COR-L47 (cell line): ENCODE data around the gene DOCK2.
"Not testable (repeated sequence)": the region's sequence is repeated elsewhere in the genome, so short reads cannot be mapped to it uniquely, and the experiment has no call there.

Source experiments
- DNase-seq: peaks from one replicate; lab custom pipeline; 2025; lab: John Stamatoyannopoulos, UW

DOCK2 gene

DNA sequence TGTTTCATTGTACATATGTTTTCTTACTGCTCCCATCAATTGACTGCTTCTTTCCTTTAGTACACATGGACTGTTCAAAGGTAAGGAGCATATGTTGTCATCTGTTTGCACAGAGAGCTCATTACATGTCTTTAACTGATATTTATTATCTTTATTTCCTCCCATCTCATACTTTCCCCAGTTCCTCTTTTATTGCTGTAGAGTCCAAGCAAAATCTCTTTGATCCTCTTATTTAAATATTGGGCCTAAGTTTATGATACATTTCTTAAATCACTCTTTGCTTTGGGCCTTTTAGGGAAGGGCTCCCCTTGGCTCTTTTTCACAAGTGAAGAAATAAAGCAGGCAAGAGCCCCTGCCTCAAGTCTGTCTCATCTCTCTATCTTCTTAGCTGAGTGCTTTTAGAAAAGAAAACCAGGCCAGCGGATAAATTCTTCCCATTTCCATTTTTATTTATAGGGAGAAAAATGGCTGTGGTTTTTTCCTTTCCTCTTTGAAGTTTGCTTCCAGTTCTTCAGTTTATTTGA, 152.4 kb downstream of the DOCK2 start:
- no peak for DNase-seq

DNA sequence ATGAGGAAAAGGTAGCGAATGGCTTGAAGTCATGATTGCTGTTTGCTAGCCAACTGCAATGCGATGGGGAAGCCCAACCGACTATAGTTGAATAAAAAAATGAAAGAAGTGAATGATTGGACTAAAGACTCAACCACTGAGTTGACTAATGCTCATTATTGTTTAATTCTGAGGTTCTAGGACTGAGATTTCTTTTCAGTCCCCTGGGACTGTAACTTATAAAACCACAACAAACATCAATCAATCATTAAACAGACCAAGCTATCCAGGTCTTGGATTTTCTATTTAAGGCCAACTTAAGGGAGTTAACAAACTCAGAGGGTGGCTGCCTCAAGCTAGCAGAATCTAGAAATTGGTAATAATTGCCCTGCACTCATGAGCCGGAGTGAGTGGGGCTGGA, 154.2 kb downstream of the DOCK2 start:
- no peak for DNase-seq

DNA sequence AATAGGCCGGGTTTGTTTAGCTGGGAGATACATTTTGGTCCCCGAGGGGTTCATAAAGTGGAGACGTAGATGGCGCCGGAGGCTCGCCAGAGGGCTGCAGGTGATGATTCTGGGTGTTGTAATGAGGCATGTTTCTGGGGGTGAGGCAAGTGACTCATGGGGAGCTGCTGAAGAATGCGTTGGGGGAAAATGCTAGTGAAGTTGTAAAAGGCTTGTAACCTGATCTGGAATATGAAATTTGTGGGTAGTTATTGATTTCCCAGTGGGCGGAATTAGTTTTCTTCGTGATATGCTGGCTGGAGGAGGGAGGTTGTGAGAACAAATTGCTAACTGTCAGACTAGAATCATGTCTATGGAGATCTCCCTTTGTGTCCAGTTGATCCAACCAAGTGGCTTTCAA, 158.3 kb downstream of the DOCK2 start:
- DNase-seq = no peak

DNA sequence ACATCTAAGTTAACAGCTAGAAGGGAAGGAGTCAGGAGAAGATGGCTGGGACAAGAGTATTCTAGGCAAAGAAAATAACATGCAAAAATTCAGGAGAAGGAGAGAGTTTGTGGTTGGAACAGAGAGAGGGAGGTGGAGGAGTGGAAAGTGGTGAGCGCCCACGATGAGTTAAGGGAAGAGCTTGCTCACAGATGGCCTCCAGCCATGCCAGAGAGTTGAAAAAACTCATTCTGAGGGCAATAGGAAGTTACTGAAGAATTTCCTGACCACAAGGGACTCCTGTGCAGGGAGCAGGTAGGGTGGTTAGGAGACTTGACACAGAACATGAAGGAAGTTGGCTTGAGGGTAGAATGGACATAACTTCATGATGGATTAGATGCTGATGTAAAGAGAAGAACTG, 159.7 kb downstream of the DOCK2 start:
- no peak for DNase-seq

DNA sequence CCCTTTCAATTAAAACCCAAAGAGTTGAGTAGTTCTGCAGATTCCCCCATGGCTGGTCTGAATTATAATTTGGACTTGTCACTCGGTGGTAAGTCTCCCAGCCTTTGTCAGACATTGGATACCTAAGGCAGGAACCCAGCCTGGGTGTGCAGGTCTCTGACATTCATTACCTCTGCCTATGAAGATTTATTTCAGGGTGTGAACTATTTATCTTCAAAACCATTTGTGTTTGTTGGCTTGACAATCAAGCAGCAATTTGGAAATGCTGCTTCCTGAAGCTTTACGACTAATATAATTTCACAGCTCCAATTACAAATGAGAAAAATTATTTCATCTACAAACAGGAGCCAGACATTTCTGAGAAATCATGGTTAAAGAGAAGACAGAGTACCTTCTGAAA, 160.5 kb downstream of the DOCK2 start:
- DNase-seq = no peak

DNA sequence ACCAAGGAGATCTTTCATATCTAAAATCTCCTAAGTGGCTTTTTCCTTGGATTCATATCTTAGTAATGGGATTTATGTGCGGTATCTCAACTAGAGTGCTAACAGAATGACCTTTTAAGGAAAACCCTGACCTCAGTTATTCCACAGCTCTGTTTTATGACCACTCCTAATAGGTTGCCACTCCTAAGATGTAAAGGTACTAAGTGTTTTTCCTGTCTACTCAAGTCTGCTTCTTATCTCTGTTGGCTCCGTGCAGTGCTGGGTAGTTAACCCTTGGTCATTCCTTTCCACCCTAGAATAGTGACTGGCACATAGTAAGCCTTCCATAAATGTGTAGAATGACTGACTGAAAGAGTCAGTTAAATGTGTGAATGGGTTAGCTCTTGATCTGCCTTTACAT, 161.4 kb downstream of the DOCK2 start:
- no peak for DNase-seq

DNA sequence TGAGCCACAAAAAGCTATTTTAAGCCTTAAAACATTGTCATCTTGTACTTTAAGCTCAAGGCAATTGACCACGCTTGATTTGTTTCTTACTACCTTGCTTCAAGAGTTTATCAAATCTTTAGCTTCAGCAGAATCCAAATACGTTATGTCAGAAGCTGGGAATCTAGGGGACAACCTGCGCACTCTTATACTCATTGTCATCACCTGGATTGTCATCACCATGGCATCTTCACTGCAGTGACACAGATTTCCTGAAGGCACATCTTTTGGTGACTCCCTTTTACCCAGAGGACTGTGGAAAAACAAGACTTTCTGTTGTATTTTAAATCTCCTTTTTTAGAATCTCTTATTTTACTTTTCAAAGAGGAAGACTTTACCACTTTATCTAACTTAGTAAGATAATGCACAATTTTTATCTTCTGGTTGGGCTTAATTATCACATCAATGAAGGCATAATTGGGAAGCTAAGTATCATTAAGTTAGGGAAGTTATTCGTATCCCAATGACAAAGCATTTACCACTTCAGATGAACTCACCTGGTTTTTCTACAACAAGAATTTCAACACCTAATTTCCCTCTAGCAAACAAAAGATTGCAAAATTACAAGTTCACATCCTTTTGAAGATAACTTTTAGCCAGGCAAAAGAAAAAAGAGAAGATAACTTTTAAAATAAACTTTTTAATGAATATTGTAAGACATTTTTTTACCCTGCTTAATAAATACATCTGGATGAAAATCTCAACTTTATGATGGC, 162.0 kb downstream of the DOCK2 start:
- DNase-seq = no peak

DNA sequence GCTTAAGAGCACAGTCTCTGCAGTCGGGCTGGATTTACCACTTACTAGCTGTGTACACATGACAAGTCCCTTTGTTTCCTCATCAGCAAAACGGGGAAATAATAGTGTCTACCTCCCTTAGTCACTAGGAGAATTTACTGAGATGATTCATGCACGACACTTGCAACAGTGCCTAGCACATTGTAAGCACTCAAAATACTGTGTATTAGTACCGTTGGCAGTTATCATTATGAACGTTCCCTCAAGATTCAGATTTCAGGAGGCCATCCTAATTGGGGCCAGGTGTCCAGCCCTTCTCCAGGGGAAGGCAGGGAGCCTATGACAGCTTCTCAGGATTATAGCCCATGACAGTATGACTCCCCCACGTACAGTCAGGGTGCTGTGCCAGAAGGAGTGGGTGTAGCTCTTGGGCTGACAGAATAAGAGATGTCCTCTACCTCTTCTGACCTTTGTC, 164.3 kb downstream of the DOCK2 start:
- DNase-seq = no peak

DNA sequence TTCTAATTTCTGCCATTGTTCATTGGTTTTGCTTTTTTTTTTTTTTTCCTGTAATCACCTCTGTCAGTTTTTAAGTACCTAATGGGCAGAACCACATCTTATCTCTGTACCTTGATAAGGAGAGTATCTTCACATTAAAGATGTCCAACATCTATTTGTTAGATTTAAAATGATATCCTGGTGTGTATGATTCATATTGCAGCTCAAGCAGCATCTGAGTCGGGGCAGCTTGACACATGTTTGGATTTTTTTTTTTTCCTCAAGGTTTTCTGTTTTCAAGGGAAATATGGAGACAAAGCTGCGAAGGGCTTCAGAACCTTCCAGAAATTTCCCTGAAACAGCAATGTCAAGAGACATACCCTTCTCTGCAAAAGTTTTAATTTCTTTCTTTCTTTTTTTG, 164.7 kb downstream of the DOCK2 start:
- no peak for DNase-seq

DNA sequence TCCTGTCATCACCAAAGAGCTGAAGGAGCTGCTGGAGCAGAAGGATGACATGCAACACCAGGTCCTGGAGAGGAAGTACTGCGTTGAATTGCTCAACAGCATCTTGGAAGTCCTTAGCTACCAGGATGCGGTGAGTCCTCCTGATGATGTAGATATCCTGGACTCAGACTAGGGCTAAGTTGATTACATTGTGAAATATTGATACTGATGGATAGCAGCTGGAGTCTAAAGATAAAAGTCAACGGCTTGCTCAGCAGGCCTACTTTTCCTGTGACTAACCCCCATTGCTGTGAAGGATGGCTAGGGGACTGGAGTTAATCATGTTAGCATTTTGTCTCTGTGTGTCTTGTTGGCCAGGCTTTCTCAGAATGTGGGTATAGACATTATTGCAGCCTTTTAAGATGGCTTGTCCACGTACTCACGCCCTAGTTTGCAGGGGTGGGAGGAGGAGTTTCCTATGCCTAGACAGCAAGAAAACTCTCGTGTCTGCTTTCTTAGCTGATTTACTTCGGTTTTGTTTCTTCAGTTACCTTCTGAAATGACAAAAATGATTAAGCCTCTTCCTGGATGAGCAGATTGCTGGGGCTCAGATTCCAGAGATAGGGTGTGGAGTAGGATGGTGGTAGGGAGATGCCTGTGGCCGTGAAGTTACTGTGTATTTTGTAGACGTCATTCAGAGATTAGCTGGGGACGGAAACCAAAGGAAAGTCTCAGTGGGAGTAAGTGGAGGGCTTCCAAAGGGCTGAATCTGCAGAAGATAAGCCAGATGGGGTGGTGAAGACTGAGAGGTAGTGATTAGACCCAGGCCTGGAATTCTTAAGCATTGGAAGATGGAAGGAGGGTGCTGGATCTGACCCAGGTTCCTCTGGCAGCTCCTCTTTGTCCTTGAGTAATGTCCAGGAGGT, 166.3 kb downstream of the DOCK2 start:
- DNase-seq = no peak

DNA sequence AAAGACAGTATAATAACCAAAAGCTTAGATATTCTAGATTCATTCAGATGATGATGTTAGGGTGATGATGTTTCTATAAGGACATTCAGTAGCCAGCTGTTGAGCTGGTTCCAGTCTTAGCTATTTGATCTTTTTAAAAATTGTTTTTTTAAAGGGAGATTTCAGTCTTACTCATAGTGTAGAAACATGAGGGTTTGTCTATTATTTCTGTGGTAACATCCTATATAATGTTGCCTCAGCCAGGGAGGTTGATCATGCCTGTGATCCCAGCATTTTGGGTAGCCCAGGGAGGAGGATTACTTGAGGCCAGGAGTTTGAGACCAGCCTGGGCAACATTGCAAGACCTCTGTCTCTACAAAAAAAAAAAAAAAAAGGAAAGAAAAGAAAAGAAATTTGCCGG, 167.8 kb downstream of the DOCK2 start:
- DNase-seq = no peak

DNA sequence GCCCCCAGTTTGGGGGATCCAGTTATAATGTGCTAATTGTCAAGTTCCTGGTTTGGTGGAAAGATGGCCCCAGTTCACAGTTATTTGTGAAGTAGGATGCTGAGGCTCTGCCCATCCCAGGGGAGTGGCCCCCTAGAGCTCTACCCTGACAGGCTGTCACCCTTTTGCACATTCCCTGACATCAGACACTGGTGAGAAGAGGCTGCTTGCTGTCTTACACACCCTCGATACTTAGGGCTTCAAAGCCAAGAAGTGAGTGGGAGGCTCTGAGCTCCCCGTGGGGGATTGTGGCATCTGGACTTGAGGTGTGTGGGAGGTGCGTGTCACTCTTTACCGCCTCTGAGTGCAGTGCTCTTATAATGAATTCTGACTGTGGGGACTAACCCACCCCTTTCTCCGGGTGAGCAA, 168.5 kb downstream of the DOCK2 start:
- DNase-seq = no peak

DNA sequence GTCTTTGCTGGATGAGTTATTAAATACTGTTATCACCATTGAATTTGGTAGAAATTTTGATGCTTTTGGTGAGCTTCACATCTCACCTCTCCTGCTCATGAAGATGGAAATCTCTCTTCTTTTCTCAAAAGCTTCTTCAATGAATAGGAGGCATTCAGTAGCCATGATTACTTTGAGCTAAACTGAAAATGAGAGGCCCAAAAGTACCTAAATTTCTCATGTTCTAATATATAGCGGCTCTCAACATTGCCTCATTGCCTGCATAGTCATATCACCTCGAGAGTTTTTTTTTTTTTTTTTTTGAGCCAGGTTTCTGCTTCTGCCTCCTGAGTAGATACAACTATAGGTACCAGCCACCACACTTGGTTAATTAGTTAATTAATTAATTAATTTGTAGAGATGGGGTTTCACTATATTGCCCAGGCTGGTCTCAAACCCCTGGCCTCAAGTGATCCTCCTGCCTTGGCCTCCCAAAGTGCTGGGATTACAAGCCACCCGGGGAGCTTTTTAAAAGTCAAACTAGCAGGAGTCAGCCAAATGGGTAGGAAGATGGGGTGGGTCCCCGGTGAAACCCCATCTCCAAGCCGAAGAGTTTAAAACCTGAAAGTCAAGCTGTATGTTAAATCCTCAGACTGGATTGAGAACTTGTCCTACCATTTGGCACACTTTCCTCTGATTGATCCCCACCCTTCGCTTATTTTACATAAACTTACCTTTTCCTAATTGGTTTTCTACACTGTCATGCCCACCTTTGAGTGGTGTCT, 169.0 kb downstream of the DOCK2 start:
- DNase-seq = no peak

DNA sequence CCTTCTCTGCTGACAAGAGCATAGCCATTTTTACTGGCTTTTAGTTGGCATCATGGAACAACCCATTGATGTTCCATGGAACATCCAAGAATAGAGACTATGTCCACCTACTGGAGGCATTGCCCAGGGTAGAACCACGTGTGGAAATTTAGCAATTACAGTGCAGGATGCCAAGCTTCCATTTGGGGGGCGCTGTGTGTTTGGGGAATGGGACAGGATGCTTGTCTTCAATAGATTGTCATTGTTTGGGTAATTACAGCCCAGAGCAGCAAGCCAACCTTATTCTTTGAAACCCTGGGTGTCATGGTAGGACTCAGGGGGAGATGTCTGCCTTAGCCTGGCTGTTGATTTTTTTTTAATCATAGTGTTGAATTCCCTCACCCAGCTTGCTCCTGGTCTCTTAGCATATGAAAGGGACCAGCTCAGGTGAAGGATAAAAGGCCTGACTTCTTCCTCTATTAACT, 171.1 kb downstream of the DOCK2 start:
- DNase-seq = peak; percentile 53

DNA sequence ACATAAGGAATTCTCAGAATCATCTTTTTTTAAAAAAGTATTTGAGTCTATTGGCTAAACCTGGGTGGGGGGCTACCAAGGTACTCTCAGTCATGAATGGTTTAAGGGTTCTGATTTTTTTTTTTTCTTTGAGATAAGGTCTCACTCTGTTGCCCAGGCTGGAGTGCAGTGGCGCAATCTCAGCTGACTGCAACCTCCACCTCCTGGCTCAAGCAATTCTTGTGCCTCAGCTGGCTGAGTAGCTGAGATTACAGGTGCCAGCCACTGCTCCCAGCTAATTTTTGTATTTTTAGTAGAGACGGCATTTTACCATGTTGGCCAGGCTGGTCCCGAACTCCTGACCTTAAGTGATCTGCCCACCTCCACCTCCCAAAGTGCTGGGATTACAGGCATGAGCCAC, 171.8 kb downstream of the DOCK2 start:
- not testable (repeated sequence) for DNase-seq

DNA sequence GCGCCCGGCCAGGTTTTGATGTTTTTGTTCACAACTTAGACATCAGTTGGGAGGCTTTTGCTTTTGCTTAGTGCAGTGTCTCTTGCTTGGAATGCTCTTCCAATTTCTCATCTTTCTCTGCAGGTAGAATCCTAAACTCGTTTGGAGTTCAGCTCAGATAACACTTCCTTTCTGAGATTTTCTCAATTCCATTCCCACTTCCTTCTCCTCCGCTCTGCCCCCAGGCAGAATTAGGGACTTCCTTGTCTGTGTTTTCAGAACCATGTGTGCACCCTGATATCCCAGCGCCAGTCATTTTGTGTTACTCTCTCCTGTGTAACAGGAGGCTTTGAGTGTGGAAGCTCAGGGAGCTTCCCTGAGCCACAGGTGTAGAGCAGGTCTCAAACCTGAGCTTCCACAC, 172.2 kb downstream of the DOCK2 start:
- no peak for DNase-seq

DNA sequence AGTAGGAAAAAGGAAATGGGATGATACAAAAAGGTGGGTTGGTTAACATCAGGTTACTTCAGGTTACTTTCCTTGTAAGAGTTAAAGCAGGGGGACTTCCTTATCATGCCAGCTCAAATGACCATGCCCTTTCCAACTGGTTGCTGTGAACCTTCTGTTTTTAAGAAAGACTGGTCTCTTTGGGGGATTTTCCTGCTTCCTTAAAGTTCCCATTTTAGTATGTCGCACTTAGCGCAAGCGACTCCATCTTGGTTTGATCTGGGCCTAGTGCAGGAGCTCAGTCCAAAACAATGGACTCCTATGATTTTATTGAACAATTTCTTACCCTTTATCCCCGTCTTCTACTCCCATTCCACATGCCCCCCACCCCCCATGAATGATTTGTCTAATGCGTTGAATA, 173.4 kb downstream of the DOCK2 start:
- DNase-seq = no peak

DNA sequence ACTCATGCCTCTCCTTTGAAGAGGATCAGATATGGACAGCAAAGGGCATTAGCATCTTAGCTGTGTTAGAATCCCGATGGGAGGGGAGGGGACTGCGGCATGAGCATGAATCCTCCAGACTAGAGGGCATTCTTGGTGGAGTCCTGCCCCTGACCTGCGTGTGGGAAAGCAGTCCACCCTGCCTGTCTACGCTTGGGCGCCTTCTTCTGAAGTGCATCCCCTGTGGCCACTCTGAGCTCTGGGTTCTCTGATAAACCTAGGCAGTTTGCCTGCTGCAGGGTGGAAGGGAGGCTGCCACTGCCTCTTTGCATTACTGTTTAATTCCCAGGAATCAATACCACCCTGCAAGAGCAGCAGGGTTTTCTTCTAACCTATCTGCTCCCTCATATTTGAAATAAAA, 173.9 kb downstream of the DOCK2 start:
- DNase-seq = no peak

DNA sequence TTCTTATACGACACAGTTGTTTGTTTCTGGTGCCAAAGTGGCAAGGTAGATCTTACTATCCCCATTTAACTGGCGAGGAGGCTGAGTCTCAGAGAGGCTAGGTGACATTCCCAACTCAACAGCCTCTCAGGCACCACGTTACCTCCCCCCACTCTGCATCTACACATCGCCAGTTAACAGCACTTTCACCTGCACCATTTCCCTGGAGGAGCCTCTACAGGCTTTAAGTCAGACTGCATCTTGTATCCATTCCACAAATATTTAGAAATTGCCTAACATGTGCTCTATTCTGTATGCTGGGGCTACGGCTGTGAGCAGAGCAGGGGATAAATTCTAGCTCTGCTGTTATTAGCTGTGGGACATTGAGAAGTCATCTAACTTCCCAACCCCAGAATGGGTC, 174.6 kb downstream of the DOCK2 start:
- no peak for DNase-seq

DNA sequence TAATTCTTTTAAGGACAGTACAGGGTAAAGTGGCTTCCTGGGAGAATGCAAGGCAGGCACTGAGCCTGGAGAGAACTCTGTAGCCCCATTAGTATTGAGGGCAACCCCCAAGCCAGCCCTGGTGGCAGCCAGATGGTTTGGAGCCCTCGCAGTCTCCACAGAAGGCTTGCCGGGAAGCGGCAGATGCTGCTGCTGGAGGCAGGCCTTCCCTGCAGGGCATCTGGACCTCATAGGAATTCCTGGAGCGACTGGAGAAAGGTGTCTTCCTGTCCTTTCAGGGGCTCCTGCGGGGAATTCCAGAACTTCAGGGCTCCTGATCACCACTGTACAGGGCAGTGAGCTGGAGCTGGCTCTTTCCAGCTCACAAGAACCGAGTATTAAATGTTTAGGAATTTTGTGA, 175.7 kb downstream of the DOCK2 start:
- DNase-seq = peak; percentile 49

DNA sequence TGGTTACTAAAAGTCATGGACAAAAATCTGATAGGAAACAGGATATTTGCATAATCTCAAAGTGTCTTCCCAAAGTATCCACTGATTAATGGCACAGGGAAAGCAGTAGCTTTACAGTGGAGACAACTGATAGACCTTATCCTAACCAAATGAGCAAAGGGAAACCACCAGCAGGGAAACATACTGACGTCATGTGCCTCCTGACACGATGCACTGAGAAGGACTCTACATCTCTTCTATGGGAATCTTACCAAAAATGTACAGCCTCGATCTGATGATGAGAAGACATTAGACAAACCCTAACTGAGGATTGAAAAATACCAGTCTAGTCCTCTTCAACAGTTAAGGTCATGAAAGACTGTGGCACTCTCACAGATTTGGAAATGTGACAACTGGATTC, 177.0 kb downstream of the DOCK2 start:
- no peak for DNase-seq

DNA sequence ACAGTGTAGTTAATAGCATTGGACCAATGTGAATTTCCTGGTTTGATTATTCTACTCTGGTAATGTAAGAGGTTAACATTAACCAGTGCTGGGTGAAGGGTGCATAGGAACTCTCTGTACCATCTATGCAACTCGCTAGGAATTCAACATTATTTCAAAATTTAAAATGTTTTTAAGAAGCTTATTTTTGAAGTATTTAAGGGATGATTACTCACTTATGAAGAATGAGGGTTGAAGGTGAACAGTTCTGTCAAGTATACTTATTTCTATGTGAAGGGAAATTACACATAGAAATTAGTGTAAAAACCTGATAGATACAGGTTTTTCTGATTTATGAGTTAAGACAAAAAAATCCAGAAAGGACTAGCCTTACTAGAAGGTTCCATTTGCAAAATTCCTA, 177.4 kb downstream of the DOCK2 start:
- no peak for DNase-seq
